Measurements from ENCODE around the gene DEPP1. TPM values are rescaled to one million over a fixed set of nuclear protein-coding genes. Genes with fewer than 3 reads are reported as not detected.

Gene DEPP1
- total RNA-seq, 2 donors from 2014 or later = 11.1 to 20.2 TPM

DNA sequence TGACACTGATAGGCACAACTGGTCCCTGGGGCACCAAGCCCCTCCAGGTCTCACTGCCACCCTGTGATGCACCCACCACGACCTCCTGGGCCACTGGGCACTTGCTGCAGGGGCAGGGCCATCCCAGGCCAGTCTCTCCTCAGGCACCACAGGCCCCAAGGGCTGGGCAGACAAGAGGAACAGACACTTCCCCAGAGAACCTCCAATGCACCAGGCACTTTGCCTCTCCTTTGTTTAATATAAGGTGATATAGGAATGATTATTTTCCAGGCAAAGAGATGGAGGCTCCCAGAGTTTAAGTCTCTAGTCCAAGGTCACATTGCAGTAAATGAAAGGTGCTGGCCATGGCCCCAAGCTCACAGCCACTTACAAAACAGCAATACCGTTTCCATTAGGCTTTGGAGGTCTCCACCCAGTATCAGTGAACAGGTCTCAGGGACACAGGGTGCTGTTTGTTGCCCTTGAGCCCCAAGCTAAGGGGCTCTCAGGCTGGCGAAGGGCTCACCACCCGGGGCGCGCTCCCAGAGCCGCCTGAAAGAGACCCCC, 4.5 kb downstream of the DEPP1 start:
- DNase-seq = no peak
- no peaks in the 10 kb centered on the region for H3K27me3 ChIP-seq
- H3K9me3 ChIP-seq = no peaks in the 10 kb centered on the region
- TF ChIP-seq, protein P1, sequence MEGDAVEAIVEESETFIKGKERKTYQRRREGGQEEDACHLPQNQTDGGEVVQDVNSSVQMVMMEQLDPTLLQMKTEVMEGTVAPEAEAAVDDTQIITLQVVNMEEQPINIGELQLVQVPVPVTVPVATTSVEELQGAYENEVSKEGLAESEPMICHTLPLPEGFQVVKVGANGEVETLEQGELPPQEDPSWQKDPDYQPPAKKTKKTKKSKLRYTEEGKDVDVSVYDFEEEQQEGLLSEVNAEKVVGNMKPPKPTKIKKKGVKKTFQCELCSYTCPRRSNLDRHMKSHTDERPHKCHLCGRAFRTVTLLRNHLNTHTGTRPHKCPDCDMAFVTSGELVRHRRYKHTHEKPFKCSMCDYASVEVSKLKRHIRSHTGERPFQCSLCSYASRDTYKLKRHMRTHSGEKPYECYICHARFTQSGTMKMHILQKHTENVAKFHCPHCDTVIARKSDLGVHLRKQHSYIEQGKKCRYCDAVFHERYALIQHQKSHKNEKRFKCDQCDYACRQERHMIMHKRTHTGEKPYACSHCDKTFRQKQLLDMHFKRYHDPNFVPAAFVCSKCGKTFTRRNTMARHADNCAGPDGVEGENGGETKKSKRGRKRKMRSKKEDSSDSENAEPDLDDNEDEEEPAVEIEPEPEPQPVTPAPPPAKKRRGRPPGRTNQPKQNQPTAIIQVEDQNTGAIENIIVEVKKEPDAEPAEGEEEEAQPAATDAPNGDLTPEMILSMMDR (IDR thresholded peaks at IDR 0.05) = no peak
- no peaks in the 10 kb centered on the region for H3K36me3 ChIP-seq
- peak overlapping the region; percentile 37 for H3K4me3 ChIP-seq
- H3K27ac ChIP-seq = peak overlapping the region; percentile 70
- peak overlapping the region; percentile 70 to 91 for H3K9ac ChIP-seq (ENCODE audit: low read depth in 2 of 2, low read length in 2 of 2)
- intact Hi-C loops (cut with DNase I) = loop anchor here (2.0 to 5.0 kb wide), 2 partner anchors 41 to 97 kb away; no protein-coding TSS in a partner anchor
- peaks cover 8% of the 10 kb centered on the region for H3K4me1 ChIP-seq

DNA sequence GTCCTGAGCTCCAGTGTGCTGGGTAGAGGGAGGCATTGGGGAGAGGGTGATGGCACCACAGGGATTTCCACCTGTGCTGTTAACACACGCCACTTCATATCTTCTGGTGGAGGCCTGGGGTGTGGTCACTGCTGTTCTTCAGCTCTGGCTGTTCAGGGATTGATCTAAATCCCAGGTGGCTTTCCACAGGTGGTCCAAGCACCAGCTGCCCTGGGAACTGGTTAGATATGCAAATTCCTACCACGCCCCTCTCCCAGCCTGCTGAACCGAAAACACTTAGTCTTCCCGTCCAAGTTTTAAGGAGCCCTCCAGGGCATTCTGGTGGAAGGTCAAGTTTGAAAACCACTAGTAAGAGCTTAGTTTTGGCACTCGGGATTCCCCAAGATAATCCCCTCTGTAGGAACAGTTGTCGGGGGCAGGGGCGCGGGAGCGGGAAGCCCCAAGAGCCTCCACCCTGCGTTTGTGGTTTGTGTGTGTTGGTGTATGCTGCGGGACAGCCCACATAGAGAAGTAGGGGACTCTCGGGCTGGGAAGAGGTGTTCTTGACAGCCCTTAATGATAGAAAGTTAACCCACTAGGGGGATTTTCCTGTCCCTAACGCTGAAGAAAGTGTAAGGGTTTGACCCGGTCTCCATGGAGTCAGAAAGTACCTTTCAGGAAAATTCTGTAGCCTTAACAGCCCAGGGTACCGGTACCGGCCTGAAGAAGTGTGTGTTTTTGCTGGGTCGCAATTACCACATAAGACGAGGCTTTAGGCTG, 5.1 kb downstream of the DEPP1 start:
- Histone ChIP-seq H3K27me3 (no peaks in the 10 kb centered on the region), H3K9ac (ENCODE audit: low read depth in 2 of 2, low read length in 2 of 2) (peak overlapping the region in 1 of 2 donors; percentile 91), H3K4me3 (no peak overlapping the region), H3K36me3 (no peaks in the 10 kb centered on the region), H3K4me1 (peaks cover 3% of the 10 kb centered on the region), H3K27ac (no peak overlapping the region), H3K9me3 (no peaks in the 10 kb centered on the region)
- TF ChIP-seq, protein P1 (IDR thresholded peaks at IDR 0.05) = no peak
- DNase-seq = no peak
- intact Hi-C loops (cut with DNase I) = loop anchor here (2.0 to 5.0 kb wide), 2 partner anchors 41 to 96 kb away; no protein-coding TSS in a partner anchor

DNA sequence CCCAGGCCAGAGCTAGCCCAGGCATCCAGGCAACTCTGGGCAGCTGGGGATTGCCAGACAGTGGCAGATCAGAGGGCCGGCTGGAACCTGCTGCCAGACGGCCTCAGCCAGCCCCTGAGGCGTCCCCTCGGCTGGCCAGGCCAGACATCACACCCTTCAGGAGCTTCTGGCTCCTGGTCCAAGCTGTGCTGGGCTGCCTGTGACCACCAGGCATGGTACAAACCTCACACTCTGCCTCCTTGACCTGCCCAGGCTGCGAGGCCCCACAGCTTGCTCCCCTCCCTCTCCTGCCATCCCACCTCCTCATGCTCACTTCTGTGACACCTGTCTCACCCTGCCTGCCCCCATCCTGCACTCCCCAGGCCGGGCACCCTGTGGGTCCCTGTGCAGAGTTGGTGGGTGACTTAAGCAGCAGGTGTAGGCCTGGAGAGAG, 5.7 kb downstream of the DEPP1 start:
- DNase-seq = no peak
- no peak overlapping the region for H3K27ac ChIP-seq
- H3K9ac ChIP-seq (ENCODE audit: low read depth in 2 of 2, low read length in 2 of 2) = no peak overlapping the region
- H3K27me3 ChIP-seq = no peaks in the 10 kb centered on the region
- H3K4me1 ChIP-seq = peaks cover 3% of the 10 kb centered on the region
- intact Hi-C loops (cut with DNase I) = loop anchor here (5.0 kb wide), 1 partner anchor 96 kb away; no protein-coding TSS in a partner anchor
- H3K9me3 ChIP-seq = no peaks in the 10 kb centered on the region
- H3K36me3 ChIP-seq = no peaks in the 10 kb centered on the region
- no peak overlapping the region for H3K4me3 ChIP-seq
- TF ChIP-seq, protein P1 (IDR thresholded peaks at IDR 0.05) = no peak

DNA sequence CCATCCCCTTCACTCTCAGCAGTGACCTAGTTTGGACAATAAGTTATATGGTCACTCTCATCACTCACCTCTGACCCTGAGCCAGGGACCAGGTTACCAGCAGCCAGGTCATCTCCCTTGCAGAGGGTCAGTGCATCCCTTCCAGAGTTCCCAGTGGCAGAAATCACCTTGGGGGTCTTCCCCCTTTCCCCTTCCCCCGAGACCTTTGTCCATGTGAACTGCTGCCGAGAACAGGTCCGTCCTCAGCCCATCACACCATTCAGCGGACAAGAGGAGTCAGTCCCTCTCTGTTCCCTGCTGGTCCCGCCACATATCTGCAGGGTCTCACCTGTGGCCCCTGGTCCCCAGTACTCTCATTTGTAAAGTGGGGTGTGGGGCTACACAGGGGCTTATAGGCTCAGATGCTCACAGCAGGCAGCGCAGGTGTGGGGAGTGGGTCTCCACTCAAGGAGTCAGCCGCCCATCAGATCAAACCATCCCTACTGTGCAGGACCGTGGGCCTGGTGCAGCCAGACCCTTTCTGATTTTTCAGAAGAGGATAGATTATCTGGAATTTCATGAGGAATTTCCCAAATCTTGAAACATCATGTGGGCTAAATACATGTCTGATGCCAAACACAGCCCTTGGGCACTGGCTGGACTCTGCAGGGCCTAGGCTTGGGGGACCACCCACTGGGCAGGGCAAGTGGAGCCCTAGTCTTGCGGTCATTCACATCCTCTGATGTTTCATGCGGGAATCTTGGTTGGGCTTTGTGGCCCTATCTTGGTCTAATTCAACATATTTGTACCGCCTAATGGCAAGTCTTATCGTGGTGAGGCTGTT, 6.5 kb downstream of the DEPP1 start:
- no peak for DNase-seq
- Histone ChIP-seq H3K4me3 (no peak overlapping the region), H3K4me1 (peaks cover 3% of the 10 kb centered on the region), H3K27me3 (no peaks in the 10 kb centered on the region), H3K27ac (no peak overlapping the region), H3K9me3 (no peaks in the 10 kb centered on the region), H3K36me3 (no peaks in the 10 kb centered on the region), H3K9ac (ENCODE audit: low read depth in 2 of 2, low read length in 2 of 2) (no peak overlapping the region)
- intact Hi-C loops (cut with DNase I) = loop anchor here (5.0 kb wide), 1 partner anchor 95 kb away; no protein-coding TSS in a partner anchor
- TF ChIP-seq, protein P1 (IDR thresholded peaks at IDR 0.05) = no peak

DNA sequence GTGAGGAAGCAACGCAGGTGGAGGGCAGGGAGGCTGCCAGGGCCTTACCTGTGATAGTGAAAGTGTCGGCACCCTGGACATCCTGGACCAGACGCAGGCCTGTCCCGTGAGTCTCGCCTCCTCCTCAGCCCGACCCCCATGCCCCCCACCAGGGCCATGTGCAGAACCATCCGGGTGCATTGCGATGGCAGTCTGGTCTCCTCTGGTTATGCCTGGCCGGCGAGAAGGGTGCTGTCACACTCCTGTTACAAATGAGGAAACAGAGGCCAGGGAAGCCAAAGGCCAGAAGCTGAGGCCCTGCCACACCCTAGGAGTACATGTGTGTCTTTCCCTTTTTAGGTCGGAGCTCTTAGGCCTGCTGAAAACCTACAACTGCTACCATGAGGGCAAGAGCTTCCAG, 7.2 kb downstream of the DEPP1 start:
- Histone ChIP-seq H3K27ac (no peak overlapping the region), H3K36me3 (no peaks in the 10 kb centered on the region), H3K4me1 (peaks cover 3% of the 10 kb centered on the region), H3K27me3 (no peaks in the 10 kb centered on the region), H3K9me3 (no peaks in the 10 kb centered on the region), H3K9ac (ENCODE audit: low read depth in 2 of 2, low read length in 2 of 2) (no peak overlapping the region), H3K4me3 (no peak overlapping the region)
- TF ChIP-seq, protein P1 (IDR thresholded peaks at IDR 0.05) = no peak
- intact Hi-C loops (cut with DNase I) = loop anchor here (5.0 kb wide), 1 partner anchor 94 kb away; no protein-coding TSS in a partner anchor
- DNase-seq = no peak
